Nephron (organoid): Measurements from ENCODE around the gene SF3A2.
A peak's percentile ranks its signal among the peaks of the same experiment; 100 is the strongest.

ENCODE experiments used
- H3K27ac Mint-ChIP-seq, 3 experiments: 2 replicates each; pipeline ENCODE4 v1.8.0; 2020; ENCODE audit warnings: mixed read lengths in 3 of 3, mild to moderate bottlenecking in 2 of 3, moderate library complexity in 1 of 3
- H3K27me3 Mint-ChIP-seq: 2 replicates; pipeline ENCODE4 v1.8.0; 2021; ENCODE audit warnings: low read depth, mild to moderate bottlenecking, moderate library complexity, mixed read lengths
- H3K36me3 Mint-ChIP-seq: 2 replicates; pipeline ENCODE4 v1.8.0; 2020; ENCODE audit warnings: low read depth, mixed read lengths
- H3K4me1 Mint-ChIP-seq: 2 replicates; pipeline ENCODE4 v1.8.0; 2020; ENCODE audit warnings: mixed read lengths
- H3K4me3 Mint-ChIP-seq, 3 experiments: 2 replicates each; pipeline ENCODE4 v1.8.0; 2020; ENCODE audit warnings: mild to moderate bottlenecking in 3 of 3, mixed read lengths in 3 of 3, moderate library complexity in 2 of 3
- H3K9me3 Mint-ChIP-seq: 2 replicates; pipeline ENCODE4 v1.8.0; 2020; ENCODE audit warnings: mixed read lengths
- CTCF ChIP-seq, 3 experiments: fragments of 200-600 bp; sonication (generic); IDR thresholded peaks; one replicate each; pipeline ENCODE4 v1.5.0; 2021; ENCODE audit warnings: antibody characterized with exemption in 3 of 3; ENCODE audit not compliant: unreplicated experiment in 3 of 3

SF3A2 gene

GRCh38 chr19:2239771-2240770 is 3.4 kb downstream of the SF3A2 start:
- Mint-ChIP-seq H3K27me3 (no peaks in the 10 kb centered on the region), H3K36me3 (peaks cover 30% of the 10 kb centered on the region), H3K4me3 (peak overlapping the region; percentile 86 to 100 (median 97)), H3K4me1 (peaks cover 60% of the 10 kb centered on the region), H3K27ac (peak overlapping the region; percentile 94 to 100 (median 99)), H3K9me3 (no peaks in the 10 kb centered on the region)
- TF ChIP-seq CTCF (IDR thresholded peaks at IDR 0.05; ENCODE audit: unreplicated experiment in 3 of 3): no peak

GRCh38 chr19:2240881-2241760 is 4.5 kb downstream of the SF3A2 start:
- Mint-ChIP-seq H3K9me3 (no peaks in the 10 kb centered on the region), H3K27ac (peak overlapping the region; percentile 94 to 100 (median 99)), H3K27me3 (no peaks in the 10 kb centered on the region), H3K4me3 (peak overlapping the region; percentile 86 to 100 (median 97)), H3K4me1 (peaks cover 57% of the 10 kb centered on the region), H3K36me3 (peaks cover 36% of the 10 kb centered on the region)
- TF ChIP-seq CTCF (IDR thresholded peaks at IDR 0.05; ENCODE audit: unreplicated experiment in 3 of 3): no peak

GRCh38 chr19:2242092-2242537 is 5.5 kb downstream of the SF3A2 start:
- Mint-ChIP-seq H3K4me1 (peaks cover 49% of the 10 kb centered on the region), H3K9me3 (no peaks in the 10 kb centered on the region), H3K27ac (peak overlapping the region; percentile 29 to 70 (median 64)), H3K4me3 (peak overlapping the region; percentile 26 to 60 (median 49)), H3K36me3 (peaks cover 32% of the 10 kb centered on the region), H3K27me3 (no peaks in the 10 kb centered on the region)
- TF ChIP-seq CTCF (IDR thresholded peaks at IDR 0.05; ENCODE audit: unreplicated experiment in 3 of 3): no peak

GRCh38 chr19:2242816-2243215 is 6.2 kb downstream of the SF3A2 start:
- Mint-ChIP-seq H3K4me1 (peaks cover 44% of the 10 kb centered on the region), H3K27me3 (no peaks in the 10 kb centered on the region), H3K4me3 (peak overlapping the region in 2 of 3 experiments; percentile 17 to 30), H3K36me3 (peaks cover 32% of the 10 kb centered on the region), H3K9me3 (no peaks in the 10 kb centered on the region), H3K27ac (peak overlapping the region; percentile 29 to 70 (median 64))
- no peak for TF ChIP-seq CTCF (IDR thresholded peaks at IDR 0.05; ENCODE audit: unreplicated experiment in 3 of 3)

- Mint-ChIP-seq H3K9me3 (no peaks in the 10 kb centered on the region), H3K27me3 (no peaks in the 10 kb centered on the region), H3K4me1 (peaks cover 39% of the 10 kb centered on the region), H3K27ac (peak overlapping the region; percentile 53 to 90 (median 89)), H3K4me3 (peak overlapping the region in 1 of 3 experiments; percentile 35), H3K36me3 (peaks cover 29% of the 10 kb centered on the region)
- TF ChIP-seq CTCF (IDR thresholded peaks at IDR 0.05; ENCODE audit: unreplicated experiment in 3 of 3): no peak
Observed at GRCh38 chr19:2243274-2244124, 6.9 kb downstream of the SF3A2 start.
